Loucy (cell line): ENCODE results near the gene ANGPTL5.

Experiments
- EZH2phosphoT487 ChIP-seq: fragments of 200-600 bp; IDR thresholded peaks from 2 replicates; pipeline ENCODE4 v1.6.1; 2018; ENCODE audit warnings: antibody characterized with exemption, mild to moderate bottlenecking, moderate library complexity, borderline replicate concordance
- TF ChIP-seq, protein P1 (sequence below): fragments of 200-600 bp; sonication (generic); conservative IDR thresholded peaks from 2 replicates; pipeline ENCODE4 v1.5.1; 2014; ENCODE audit warnings: mild to moderate bottlenecking, antibody characterized with exemption, low read length

DNA sequence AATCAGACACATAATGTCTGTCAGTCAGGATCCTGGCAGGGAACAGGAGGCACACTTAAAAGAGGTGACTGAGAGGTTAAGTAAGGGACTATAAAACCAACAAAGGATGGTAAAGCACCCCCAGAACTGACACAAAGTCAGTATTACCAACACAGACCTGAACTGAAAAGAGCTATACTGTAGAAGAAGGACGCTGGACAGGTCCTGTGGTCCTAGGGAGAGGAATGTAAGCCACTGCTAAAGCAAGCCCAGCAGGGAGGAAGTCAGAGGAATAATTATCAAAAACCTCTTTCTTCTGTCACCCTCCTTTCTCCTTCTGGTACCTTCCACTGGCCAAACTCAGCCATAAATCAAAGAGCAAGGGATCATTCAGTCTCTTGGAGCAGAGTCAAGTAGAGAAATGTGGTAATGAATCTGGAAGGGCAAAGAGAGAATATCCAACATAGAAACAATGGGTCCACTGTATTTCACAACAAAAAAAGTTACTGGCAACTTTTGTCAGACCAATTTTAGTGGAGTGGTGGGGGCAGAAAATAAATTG, 33.4 kb upstream of the ANGPTL5 start:
- TF ChIP-seq, protein P1, sequence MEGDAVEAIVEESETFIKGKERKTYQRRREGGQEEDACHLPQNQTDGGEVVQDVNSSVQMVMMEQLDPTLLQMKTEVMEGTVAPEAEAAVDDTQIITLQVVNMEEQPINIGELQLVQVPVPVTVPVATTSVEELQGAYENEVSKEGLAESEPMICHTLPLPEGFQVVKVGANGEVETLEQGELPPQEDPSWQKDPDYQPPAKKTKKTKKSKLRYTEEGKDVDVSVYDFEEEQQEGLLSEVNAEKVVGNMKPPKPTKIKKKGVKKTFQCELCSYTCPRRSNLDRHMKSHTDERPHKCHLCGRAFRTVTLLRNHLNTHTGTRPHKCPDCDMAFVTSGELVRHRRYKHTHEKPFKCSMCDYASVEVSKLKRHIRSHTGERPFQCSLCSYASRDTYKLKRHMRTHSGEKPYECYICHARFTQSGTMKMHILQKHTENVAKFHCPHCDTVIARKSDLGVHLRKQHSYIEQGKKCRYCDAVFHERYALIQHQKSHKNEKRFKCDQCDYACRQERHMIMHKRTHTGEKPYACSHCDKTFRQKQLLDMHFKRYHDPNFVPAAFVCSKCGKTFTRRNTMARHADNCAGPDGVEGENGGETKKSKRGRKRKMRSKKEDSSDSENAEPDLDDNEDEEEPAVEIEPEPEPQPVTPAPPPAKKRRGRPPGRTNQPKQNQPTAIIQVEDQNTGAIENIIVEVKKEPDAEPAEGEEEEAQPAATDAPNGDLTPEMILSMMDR = no peak
- TF ChIP-seq EZH2phosphoT487 = no peak
